GM12865 (cell line): ENCODE measurements around the gene SPATA46.
"Not testable (repeated sequence)": the region's sequence is repeated elsewhere in the genome, so short reads cannot be mapped to it uniquely, and the experiment has no call there.

Experiments
- DNase-seq: peaks from one replicate; pipeline ENCODE4 v3.0.0; 2010; ENCODE audit warnings: low read depth
- H3K4me3 ChIP-seq: 2 replicates; pipeline ENCODE4 v1.5.1; 2011; ENCODE audit warnings: mild to moderate bottlenecking, low read depth, low read length, control low read depth
- CTCF ChIP-seq: IDR thresholded peaks from 2 replicates; pipeline ENCODE4 v1.5.1; 2011; ENCODE audit warnings: low read length, control low read depth, low read depth, inconsistent platforms; ENCODE audit not compliant: insufficient read depth; ENCODE audit errors: missing control alignments

SPATA46 gene

GRCh38 chr1:162357681-162358266 is 18.9 kb downstream of the SPATA46 start:
- peak; percentile 9 for DNase-seq
- TF ChIP-seq CTCF: peak; percentile 33
- no peak overlapping the region for H3K4me3 ChIP-seq

GRCh38 chr1:162353702-162354101 is 23.0 kb downstream of the SPATA46 start:
- TF ChIP-seq CTCF: no peak
- no peak for DNase-seq
- no peak overlapping the region for H3K4me3 ChIP-seq

DNA sequence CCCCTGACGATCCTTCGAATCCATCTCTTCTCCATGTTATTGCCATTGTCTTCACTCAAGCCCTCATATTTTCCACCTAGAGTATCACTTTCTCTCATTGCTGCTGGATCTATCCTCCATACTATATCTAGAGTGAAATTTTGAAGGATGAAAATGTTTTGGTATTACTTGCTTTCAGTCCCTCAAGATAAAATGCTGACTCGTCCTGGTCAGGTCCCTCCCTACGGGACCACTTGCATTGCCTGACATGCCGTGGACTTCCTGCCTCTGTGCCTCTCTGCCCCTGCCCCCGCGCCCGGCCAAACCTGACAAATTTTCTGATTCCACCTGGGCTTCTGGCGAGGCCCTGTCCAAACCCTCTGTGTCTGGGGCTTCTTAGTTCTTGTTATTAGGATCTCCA is 23.6 kb downstream of the SPATA46 start:
- DNase-seq: no peak
- TF ChIP-seq CTCF: no peak
- no peak overlapping the region for H3K4me3 ChIP-seq

- not testable (repeated sequence) for DNase-seq
Measured at GRCh38 chr1:162351874-162352273, 24.8 kb downstream of the SPATA46 start.

GRCh38 chr1:162351246-162351842 is 25.3 kb downstream of the SPATA46 start:
- no peak for DNase-seq
- no peak for TF ChIP-seq CTCF
- H3K4me3 ChIP-seq: no peak overlapping the region

More at GRCh38 chr1:162351874-162352273, 24.8 kb downstream of the SPATA46 start:
- not testable (repeated sequence) for H3K4me3 ChIP-seq

- no peak for TF ChIP-seq CTCF
- DNase-seq: no peak
- H3K4me3 ChIP-seq: no peak overlapping the region
Measured at GRCh38 chr1:162349635-162350330, 26.9 kb downstream of the SPATA46 start.

GRCh38 chr1:162347281-162347680 is 29.4 kb downstream of the SPATA46 start:
- no peak for TF ChIP-seq CTCF
- H3K4me3 ChIP-seq: no peak overlapping the region
- DNase-seq: no peak
